NCI-H1105 treated with DMSO at 0.1 percent for 48 hours (cell line): ENCODE data around the gene TLX2.
"Not testable (repeated sequence)": the region's sequence is repeated elsewhere in the genome, so short reads cannot be mapped to it uniquely, and the experiment has no call there.

ENCODE experiments used
- DNase-seq: peaks from one replicate; lab custom pipeline; 2025; lab: John Stamatoyannopoulos, UW

The TLX2 gene

DNA sequence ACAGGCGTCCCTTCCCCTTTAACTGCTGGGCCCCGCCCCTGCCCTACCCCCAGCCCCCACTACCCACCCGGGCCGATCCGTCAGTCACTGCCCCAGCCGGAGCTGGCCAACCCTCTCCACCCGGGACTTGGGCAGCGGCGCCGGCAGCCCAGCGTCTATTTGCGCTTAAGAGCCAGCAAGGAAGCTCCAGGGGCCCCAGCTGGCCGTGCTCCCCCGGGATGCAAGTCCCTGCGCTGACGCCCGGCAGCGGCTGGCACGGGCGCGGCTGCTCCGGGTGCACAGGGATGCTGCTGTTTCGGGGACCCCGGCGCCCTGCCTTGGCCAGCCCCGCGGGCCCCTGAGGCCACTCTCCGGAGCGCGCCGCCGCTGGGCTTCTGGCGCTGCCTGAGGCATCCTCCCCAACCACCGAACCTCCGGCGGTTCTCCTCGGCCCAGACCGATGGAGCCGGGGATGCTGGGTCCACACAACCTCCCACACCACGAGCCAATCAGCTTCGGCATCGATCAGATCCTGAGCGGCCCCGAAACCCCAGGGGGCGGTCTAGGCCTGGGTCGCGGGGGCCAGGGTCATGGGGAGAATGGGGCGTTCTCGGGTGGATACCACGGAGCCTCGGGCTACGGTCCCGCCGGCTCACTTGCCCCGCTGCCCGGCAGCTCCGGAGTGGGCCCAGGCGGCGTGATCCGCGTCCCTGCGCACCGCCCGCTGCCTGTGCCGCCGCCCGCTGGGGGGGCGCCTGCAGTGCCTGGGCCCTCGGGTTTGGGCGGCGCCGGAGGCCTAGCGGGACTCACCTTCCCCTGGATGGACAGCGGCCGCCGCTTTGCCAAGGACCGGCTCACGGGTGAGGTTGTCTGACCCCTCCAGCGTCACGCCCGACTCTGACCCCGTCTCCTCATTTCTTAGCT is at the start of gene TLX2:
Gene TLX2 (plus strand): TSS at position 83 of the 903 bp plus-strand sequence. CDS start 357 bp downstream, at position 440.
- no peak for DNase-seq

- DNase-seq: not testable (repeated sequence)
Measured at GRCh38 chr2:74470742-74471141, 43.5 kb upstream of the TLX2 start.

DNA sequence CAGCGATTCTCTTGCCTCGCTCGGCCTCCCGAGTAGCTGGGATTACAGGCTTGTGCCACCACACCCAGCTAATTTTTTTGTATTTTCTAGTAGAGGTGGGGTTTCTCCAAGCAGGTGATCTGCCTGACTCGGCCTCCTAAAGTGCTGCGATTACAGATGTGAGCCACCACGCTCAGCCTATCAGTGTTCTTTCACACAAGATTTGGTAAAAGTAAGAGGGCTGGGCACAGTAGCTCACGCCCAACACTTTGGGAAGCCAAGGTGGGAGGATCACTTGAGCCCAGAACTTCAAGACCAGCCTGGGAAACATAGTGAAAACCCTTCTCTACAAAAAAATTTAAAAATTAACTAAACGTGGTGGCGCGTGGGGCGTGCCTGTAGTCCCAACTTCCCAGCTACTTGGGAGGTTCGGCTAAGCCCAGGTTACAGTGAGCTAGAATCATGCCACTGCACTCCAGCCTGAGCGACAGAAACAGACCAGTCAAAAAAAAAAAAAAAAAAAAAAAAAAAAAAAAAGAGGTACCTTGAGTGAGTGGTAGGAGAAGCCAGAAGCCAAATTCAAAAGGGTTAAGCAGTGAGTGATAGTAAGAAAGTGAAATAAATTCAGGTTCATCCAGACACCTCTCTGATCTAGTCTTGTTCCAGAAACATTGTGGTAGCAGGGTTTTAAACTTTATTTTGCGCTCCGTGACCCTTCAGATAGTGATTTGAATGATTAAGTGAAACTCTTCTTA is 42.8 kb upstream of the TLX2 start:
- DNase-seq: no peak

- peak; percentile 89 for DNase-seq
Measured at GRCh38 chr2:74472086-74472944, 41.9 kb upstream of the TLX2 start, which contains the start of gene MRPL53. Gene MRPL53, minus strand, starts transcription at chr2:74472680. Its CDS starts 20 bp downstream, at chr2:74472660.

DNA sequence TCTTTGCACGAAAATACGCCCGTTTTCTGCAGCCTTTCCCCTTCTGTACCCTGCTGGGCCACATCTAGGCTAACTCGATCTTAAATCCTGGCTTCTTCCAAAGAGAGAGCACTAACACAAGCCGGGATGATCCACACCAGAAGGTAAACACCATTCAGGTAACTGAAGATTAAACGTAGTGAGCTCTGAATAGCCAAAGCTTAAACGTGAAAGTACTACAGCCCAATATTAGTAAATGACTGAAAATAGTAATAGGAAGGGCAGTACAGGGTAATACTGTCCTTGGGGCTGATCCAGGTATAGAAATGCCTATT is 41.3 kb upstream of the TLX2 start:
- no peak for DNase-seq

GRCh38 chr2:74474481-74474880 is 39.8 kb upstream of the TLX2 start:
- no peak for DNase-seq

GRCh38 chr2:74474899-74475298 is 39.4 kb upstream of the TLX2 start:
- no peak for DNase-seq

GRCh38 chr2:74481431-74481830 is 32.8 kb upstream of the TLX2 start:
- no peak for DNase-seq

- DNase-seq: peak; percentile 53
Measured at GRCh38 chr2:74481961-74482800, 32.1 kb upstream of the TLX2 start.

DNA sequence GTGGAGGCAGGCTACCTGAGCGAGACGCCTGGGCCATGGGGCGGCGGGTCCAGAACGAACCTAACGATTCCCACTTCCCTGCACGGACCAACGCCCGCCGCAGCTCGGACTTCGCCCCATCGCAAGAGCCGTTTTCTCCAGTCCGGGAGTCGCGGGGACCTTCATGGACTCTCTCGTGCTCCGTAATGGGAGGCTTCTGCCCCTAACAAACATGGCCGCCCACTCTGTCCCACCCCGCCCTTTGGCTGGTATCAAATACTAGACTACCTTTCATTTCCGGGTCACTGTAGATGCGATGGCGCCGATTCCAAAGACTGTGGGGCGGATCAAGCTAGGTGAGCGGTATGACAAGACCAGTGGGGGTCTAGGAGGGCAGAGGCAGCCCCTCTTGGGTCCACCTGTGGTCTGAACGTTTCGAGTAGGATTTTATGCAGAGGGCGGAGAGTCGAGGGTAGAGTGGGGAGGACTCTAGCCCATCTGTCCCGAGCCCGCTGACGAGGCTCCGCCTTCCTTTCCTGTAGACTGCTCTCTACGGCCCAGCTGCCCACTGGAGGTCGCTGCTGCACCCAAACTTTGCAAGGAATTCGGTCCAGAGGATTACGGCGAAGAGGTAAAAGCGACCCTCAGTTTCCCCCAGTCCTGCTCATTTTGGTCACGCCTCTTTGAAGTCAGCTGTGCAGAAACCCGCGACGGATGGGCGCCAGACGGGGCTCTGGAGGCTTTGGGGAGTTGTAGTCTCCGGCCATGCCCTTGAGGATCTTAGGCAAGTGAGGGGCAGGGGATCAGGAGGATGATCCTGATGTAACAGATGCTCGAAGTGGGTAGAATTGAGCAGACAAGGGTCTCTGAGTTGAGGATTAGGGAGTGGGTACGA is 31.2 kb upstream of the TLX2 start, which contains the start of the genes CCDC142 and TTC31:
Gene CCDC142 (minus strand): TSS at position 198 of the 874 bp plus-strand sequence. CDS start 161 bp downstream, at position 37.
Gene TTC31 (plus strand): TSS at position 281 of the 874 bp plus-strand sequence. CDS start 15 bp downstream, at position 296.
- peak; percentile 94 for DNase-seq

GRCh38 chr2:74483675-74484164 is 30.5 kb upstream of the TLX2 start:
- DNase-seq: not testable (repeated sequence)

DNA sequence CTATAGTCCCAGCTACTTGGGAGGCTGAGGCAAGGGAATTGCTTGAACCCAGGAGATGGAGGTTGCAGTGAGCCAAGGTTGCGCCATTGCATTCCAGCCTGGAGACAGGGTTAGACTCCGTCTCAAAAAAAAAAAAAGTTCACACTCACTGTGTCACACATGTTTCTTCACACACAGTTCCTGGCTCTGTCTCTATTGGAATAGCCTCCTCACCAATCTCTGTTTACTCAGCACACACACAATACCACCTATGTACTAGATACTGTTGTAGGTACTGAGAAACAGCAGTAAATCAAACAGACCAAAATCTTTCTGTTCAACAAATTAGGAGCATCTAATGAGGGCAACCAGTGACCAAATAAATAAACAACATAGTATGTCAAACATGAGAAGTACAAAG is 28.1 kb upstream of the TLX2 start:
- no peak for DNase-seq

GRCh38 chr2:74488643-74489481 is 25.4 kb upstream of the TLX2 start:
- no peak for DNase-seq

DNA sequence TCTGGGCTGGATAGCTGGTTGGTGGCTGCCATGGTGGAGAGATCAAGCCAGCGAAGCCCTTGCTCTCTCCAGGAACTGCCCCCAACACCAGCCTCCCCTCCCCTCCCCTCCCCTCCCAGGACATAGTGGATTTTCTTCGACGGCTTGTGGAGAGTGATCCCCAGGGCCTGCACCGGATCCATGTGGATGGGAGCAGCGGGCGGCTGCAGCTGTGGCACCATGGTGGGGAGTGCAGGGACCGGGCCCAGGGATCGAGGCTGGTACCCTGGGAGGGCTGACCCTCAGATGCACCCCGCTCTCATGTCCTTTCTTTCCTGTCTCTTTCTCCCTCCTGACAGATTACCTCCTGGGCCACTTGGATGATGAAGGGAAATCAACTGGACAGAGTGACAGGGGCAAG is 24.3 kb upstream of the TLX2 start:
- no peak for DNase-seq

DNA sequence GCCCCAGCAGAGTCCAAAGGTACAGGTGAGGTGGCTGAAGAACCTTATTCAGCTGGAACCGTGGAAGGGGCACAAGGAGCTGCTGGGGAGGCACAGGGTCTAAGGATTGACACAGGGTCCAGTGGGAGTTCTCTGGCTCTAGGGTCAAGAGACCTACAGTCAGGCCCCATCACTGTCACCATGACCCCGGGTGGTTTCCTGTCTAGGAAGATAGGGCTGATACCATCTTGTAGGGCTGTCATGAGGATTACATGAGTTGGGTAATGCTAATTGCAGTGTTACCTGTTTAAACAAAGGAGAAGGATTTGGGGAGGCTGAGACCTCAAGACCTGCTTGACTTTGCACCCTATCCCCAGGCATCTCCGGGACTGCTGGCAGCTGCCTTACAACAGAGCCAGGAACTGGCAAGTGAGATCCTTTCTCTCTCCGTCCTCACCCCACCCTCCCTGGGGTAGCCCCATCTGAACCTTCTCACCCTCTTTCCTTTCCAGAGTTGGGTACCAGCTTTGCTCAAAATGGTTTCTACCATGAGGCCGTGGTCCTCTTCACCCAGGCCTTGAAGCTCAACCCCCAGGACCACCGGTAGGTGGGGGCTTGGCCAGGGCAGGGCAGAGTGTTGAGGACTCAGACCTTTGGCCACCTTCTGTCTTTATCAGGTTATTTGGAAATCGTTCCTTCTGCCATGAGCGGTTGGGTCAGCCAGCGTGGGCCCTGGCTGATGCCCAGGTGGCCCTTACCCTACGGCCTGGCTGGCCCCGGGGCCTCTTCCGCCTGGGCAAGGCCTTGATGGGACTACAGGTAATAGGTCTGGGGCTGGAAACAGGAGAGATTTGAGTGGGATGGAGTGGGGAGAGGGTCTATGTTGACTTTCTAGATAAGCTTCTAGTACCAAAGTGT is 22.4 kb upstream of the TLX2 start:
- no peak for DNase-seq

GRCh38 chr2:74493546-74493945 is 20.7 kb upstream of the TLX2 start:
- no peak for DNase-seq

DNA sequence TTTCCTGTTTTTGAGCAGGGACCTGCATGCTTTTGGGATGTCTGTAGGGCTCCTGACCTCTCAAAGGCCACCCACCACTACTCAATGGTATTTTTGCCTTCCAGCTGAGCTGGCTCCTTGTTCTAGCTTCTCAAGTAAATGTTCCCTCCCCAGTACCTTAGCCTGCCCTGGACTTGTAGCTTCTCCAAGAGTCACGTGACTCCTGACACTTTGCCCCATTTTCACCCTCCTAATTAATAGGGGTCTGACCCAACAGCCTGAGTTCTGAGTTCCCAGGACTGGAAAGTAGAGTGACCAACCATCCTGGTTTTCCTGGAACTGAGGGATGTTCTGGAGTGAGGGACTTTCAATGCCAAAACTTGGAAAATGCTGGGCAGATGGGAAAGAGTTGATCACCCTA is 18.8 kb upstream of the TLX2 start:
- no peak for DNase-seq
